HG03558 (cell line): ENCODE results near the gene TMC3.
"Not testable (repeated sequence)": the region's sequence is repeated elsewhere in the genome, so short reads cannot be mapped to it uniquely, and the experiment has no call there.

ENCODE experiments used
- ATAC-seq: cut with Tn5 transposase; IDR thresholded peaks from one replicate; pipeline ENCODE4 v1.9.1; 2021; ENCODE audit warnings: moderate number of reproducible peaks; ENCODE audit not compliant: unreplicated experiment; ENCODE audit errors: extremely low read depth

Gene TMC3

GRCh38 chr15:81373775-81374395 lies at the start of gene TMC3:
TMC3 (minus strand) TSS chr15:81374213; CDS start chr15:81374077, 136 bp downstream.
- no peak for ATAC-seq

- no peak for ATAC-seq
These were observed 47.4 kb upstream of the TMC3 start for GRCh38 chr15:81421461-81421860.

- ATAC-seq = no peak
These were observed 45.4 kb upstream of the TMC3 start for GRCh38 chr15:81419332-81419943.

GRCh38 chr15:81418891-81419290 lies 44.9 kb upstream of the TMC3 start:
- ATAC-seq = no peak

GRCh38 chr15:81418444-81418843 lies 44.4 kb upstream of the TMC3 start:
- no peak for ATAC-seq

GRCh38 chr15:81414274-81414968 lies 40.4 kb upstream of the TMC3 start:
- ATAC-seq = not testable (repeated sequence)

GRCh38 chr15:81413851-81414250 lies 39.8 kb upstream of the TMC3 start:
- ATAC-seq = no peak

GRCh38 chr15:81411969-81412633 lies 38.1 kb upstream of the TMC3 start:
- no peak for ATAC-seq

GRCh38 chr15:81411051-81411450 lies 37.0 kb upstream of the TMC3 start:
- ATAC-seq = no peak

- ATAC-seq = no peak
These were observed 36.3 kb upstream of the TMC3 start for GRCh38 chr15:81410318-81410753.

- ATAC-seq = no peak
These were observed 33.7 kb upstream of the TMC3 start for GRCh38 chr15:81407718-81408117.

- ATAC-seq = no peak
These were observed 33.2 kb upstream of the TMC3 start for GRCh38 chr15:81407176-81407575.

- ATAC-seq = no peak
These were observed 26.7 kb upstream of the TMC3 start for GRCh38 chr15:81400640-81401236.

- ATAC-seq = no peak
These were observed 25.0 kb upstream of the TMC3 start for GRCh38 chr15:81398910-81399551.

- no peak for ATAC-seq
These were observed 24.4 kb upstream of the TMC3 start for GRCh38 chr15:81398456-81398855.

GRCh38 chr15:81394603-81395002 lies 20.6 kb upstream of the TMC3 start:
- ATAC-seq = no peak

GRCh38 chr15:81391657-81392056 lies 17.6 kb upstream of the TMC3 start:
- no peak for ATAC-seq

- ATAC-seq = no peak
These were observed 14.4 kb upstream of the TMC3 start for GRCh38 chr15:81388436-81388770.

- ATAC-seq = no peak
These were observed 13.8 kb upstream of the TMC3 start for GRCh38 chr15:81387621-81388435.
